Mesothelial cell of epicardium (in vitro differentiated cells): ENCODE data around the gene HPS5. TPM values are rescaled to one million over a fixed set of nuclear protein-coding genes. Genes with fewer than 3 reads are reported as not detected.
"Not testable (repeated sequence)": the region's sequence is repeated elsewhere in the genome, so short reads cannot be mapped to it uniquely, and the experiment has no call there.

Source experiments
- DNase-seq, 2 experiments: peaks; one replicate each; pipeline ENCODE4 v3.0.0; 2021; ENCODE audit warnings: low spot score in 2 of 2; ENCODE audit not compliant: unreplicated experiment in 2 of 2
- H3K27ac Mint-ChIP-seq: 2 replicates; pipeline ENCODE4 v1.8.0; 2021; ENCODE audit warnings: mixed read lengths
- H3K27me3 Mint-ChIP-seq: 2 replicates; pipeline ENCODE4 v1.8.0; 2021; ENCODE audit warnings: low read depth, mixed read lengths
- H3K36me3 Mint-ChIP-seq: 2 replicates; pipeline ENCODE4 v1.8.0; 2021; ENCODE audit warnings: mixed read lengths
- H3K4me1 Mint-ChIP-seq: 2 replicates; pipeline ENCODE4 v1.8.0; 2021; ENCODE audit warnings: mixed read lengths
- H3K4me3 Mint-ChIP-seq: 2 replicates; pipeline ENCODE4 v1.8.0; 2021; ENCODE audit warnings: mild to moderate bottlenecking, moderate library complexity, mixed read lengths
- H3K9me3 Mint-ChIP-seq: 2 replicates; pipeline ENCODE4 v1.8.0; 2021; ENCODE audit warnings: mixed read lengths
- total RNA-seq: library from RNA; stranded (reverse); gene quantifications from 3 replicates; pipeline ENCODE4 v1.2.1, GENCODE V29; 2021
- TF ChIP-seq, protein P1 (sequence below): fragments of 200-600 bp; sonication (generic); IDR thresholded peaks from one replicate; pipeline ENCODE4 v1.5.0; 2021; ENCODE audit warnings: antibody characterized with exemption; ENCODE audit not compliant: unreplicated experiment

Gene HPS5
- total RNA-seq, 1 donor from 2014 or later: 21.4 TPM

DNA sequence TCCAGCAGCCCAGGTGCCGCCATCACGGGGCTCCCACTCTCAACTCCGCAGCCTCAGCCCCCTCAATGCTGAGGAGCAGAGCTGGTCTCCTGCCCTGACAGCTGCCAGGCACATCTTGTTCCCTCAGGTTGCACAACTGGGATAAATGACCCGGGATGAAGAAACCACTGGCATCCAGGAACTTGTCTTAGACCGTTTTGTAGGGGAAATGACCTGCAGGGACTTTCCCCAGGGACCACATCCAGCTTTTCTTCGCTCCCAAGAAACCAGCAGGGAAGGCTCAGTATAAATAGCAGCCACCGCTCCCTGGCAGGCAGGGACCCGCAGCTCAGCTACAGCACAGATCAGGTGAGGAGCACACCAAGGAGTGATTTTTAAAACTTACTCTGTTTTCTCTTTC lies 56.0 kb downstream of the HPS5 start, which contains the start of gene SAA1:
TSS of gene SAA1 (plus strand) at position 316 of the 400 bp plus-strand sequence. CDS start 624 bp downstream, outside the sequence.
- Mint-ChIP-seq H3K27me3 (no peaks in the 10 kb centered on the region), H3K4me1 (no peaks in the 10 kb centered on the region), H3K9me3 (no peaks in the 10 kb centered on the region), H3K36me3 (no peaks in the 10 kb centered on the region), H3K4me3 (no peak within 1 kb of the TSS), H3K27ac (no peak within 1 kb of the TSS)
- no peak for DNase-seq
- TF ChIP-seq, protein P1, sequence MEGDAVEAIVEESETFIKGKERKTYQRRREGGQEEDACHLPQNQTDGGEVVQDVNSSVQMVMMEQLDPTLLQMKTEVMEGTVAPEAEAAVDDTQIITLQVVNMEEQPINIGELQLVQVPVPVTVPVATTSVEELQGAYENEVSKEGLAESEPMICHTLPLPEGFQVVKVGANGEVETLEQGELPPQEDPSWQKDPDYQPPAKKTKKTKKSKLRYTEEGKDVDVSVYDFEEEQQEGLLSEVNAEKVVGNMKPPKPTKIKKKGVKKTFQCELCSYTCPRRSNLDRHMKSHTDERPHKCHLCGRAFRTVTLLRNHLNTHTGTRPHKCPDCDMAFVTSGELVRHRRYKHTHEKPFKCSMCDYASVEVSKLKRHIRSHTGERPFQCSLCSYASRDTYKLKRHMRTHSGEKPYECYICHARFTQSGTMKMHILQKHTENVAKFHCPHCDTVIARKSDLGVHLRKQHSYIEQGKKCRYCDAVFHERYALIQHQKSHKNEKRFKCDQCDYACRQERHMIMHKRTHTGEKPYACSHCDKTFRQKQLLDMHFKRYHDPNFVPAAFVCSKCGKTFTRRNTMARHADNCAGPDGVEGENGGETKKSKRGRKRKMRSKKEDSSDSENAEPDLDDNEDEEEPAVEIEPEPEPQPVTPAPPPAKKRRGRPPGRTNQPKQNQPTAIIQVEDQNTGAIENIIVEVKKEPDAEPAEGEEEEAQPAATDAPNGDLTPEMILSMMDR: no peak

DNA sequence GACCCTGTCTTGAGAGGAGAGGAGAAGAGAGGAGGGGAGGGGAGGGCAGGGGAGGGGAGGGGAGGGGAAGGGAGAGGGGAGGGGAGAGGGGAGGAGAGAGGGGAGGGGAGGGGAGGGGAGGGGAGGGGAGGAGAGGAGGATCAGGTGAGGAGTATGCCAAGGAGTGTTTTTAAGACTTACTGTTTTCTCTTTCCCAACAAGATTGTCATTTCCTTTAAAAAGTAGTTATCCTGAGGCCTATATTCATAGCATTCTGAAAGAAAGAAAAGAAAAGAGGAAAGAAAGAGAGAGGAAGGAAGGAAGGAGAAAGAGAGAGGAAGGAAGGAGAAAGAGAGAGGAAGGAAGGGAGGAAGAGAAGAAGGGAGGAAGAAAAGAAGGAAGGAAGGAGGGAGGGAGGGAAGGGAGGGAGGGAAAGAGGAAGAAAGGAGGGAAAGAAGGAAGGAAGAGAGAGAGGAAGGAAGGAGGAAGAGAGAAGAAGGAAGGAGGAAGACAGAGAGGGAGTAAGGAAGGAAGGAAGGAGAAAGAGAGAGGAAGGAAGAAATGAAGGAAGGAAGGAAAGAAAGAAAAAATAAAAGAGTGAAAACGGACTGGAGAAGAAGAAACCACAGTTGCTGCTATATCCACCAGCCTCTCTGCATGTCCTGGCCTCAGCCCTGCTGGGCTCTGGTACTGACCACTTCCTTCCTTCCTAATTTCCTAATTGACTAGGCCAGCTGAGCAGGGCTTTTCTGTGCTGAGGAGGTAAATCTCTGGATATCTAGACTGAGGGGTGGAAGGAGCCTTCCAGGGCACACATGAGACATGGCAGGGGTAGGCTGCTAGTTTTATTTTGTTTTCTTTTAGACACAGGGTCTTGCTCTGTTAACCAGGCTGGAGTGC lies 57.0 kb downstream of the HPS5 start:
- no peak for DNase-seq
- H3K4me1 Mint-ChIP-seq: no peaks in the 10 kb centered on the region
- H3K4me3 Mint-ChIP-seq: no peak overlapping the region
- H3K9me3 Mint-ChIP-seq: no peaks in the 10 kb centered on the region
- H3K36me3 Mint-ChIP-seq: no peaks in the 10 kb centered on the region
- no peaks in the 10 kb centered on the region for H3K27me3 Mint-ChIP-seq
- TF ChIP-seq, protein P1: no peak
- no peak overlapping the region for H3K27ac Mint-ChIP-seq

DNA sequence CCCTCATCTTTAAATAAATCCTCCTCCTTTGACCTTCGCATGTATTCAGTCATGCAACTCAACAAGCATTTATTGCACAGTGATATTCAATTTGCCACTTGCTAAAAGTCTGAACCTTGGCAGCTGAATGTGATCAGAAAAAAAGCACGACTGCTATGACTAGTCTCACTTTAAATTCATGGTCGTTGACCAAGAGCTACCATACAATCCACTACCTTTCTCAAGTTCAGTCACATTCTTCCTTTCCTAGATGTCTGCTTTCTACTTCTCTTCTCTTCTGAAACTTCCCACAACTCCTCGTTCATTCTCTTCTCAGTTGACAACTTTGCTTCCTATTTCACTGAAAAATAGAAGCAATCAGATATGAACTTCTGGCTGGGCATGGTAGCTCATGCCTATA lies 57.9 kb downstream of the HPS5 start:
- Mint-ChIP-seq H3K4me3 (no peak overlapping the region), H3K27me3 (no peaks in the 10 kb centered on the region), H3K36me3 (no peaks in the 10 kb centered on the region), H3K9me3 (no peaks in the 10 kb centered on the region), H3K27ac (no peak overlapping the region), H3K4me1 (no peaks in the 10 kb centered on the region)
- TF ChIP-seq, protein P1: no peak
- no peak for DNase-seq

DNA sequence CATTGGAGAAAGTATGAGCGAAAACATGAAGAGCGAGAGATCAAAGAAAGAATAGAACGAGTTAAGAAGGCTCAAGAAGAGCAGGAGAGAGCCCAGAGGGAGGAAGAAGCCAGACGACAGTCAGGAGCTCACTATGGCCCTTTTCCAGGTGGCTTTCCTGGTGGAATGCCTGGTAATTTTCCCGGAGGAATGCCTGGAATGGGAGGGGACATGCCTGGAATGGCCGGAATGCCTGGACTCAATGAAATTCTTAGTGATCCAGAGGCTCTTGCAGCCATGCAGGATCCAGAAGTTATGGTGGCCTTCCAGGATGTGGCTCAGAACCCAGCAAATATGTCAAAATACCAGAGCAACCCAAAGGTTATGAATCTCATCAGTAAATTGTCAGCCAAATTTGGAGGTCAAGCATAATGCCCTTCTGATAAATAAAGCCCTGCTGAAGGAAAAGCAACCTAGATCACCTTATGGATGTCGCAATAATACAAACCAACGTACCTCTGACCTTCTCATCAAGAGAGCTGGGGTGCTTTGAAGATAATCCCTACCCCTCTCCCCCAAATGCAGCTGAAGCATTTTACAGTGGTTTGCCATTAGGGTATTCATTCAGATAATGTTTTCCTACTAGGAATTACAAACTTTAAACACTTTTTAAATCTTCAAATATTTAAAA lies 59.1 kb downstream of the HPS5 start:
- not testable (repeated sequence) for H3K27ac Mint-ChIP-seq, H3K4me3 Mint-ChIP-seq, H3K9me3 Mint-ChIP-seq, H3K36me3 Mint-ChIP-seq, H3K4me1 Mint-ChIP-seq, DNase-seq, H3K27me3 Mint-ChIP-seq

DNA sequence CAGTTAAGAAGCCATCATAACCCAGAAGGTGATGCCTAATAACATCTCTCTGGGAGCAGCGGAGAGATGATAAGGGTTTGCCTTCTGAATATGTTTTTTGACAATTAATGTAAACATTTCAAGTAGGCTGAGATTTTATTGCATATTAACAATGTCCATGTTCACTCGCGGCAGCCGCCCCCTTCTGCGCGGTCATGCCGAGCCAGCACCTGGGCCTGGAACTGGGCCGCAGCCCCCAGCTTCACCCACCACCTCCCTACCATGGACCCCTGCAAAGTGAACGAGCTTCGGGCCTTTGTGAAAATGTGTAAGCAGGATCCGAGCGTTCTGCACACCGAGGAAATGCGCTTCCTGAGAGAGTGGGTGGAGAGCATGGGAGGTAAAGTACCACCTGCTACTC lies 60.2 kb downstream of the HPS5 start:
- H3K27ac Mint-ChIP-seq: no peak overlapping the region
- H3K36me3 Mint-ChIP-seq: no peaks in the 10 kb centered on the region
- H3K4me1 Mint-ChIP-seq: no peaks in the 10 kb centered on the region
- TF ChIP-seq, protein P1: no peak
- H3K27me3 Mint-ChIP-seq: no peaks in the 10 kb centered on the region
- no peak overlapping the region for H3K4me3 Mint-ChIP-seq
- DNase-seq: no peak
- H3K9me3 Mint-ChIP-seq: no peaks in the 10 kb centered on the region

DNA sequence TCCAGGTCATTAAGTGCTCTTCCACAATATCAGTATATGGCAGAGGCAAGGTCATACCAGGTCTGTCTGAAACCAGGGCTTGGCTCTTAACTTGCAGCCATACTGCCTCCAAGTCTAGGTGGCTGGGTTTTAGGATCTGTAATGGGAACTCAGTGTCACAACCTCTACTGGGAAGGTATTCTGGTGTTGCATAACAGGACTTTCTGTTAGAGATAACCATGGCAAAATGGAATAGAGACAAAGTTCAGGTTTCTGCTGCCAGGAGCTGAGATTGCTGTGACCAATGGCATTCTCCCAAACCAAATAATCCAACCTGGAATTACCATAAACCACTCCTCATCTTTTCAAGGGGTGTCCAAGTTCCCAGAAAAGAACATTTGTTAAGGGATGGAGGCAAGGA lies 62.7 kb downstream of the HPS5 start:
- Mint-ChIP-seq H3K27me3 (no peaks in the 10 kb centered on the region), H3K4me3 (no peak overlapping the region), H3K4me1 (no peaks in the 10 kb centered on the region), H3K27ac (no peak overlapping the region), H3K36me3 (no peaks in the 10 kb centered on the region), H3K9me3 (no peaks in the 10 kb centered on the region)
- TF ChIP-seq, protein P1: no peak
- DNase-seq: no peak
